Kidney epithelial cell (primary cell): ENCODE data around the gene GTPBP1. TPM values are rescaled to one million over a fixed set of nuclear protein-coding genes. Genes with fewer than 3 reads are reported as not detected.

Source experiments
- DNase-seq: peaks from one replicate; pipeline ENCODE4 v3.0.0-alpha.2; 2010; ENCODE audit warnings: low read depth
- H3K27me3 ChIP-seq: 2 replicates; pipeline ENCODE4 v1.6.0; 2011; ENCODE audit warnings: low read length; ENCODE audit not compliant: control insufficient read depth, insufficient read depth
- H3K36me3 ChIP-seq: 2 replicates; pipeline ENCODE4 v1.5.1; 2011; ENCODE audit warnings: low read length; ENCODE audit not compliant: control insufficient read depth, insufficient read depth
- H3K4me3 ChIP-seq: 2 replicates; pipeline ENCODE4 v1.5.1; 2011; ENCODE audit warnings: low read depth, mild to moderate bottlenecking, control low read depth, low read length
- total RNA-seq: library from RNA; depleted of rRNA; stranded (reverse); fragments of >200 nt; gene quantifications from 2 replicates; pipeline ENCODE4 v1.2.3, GENCODE V29; 2015
- TF ChIP-seq, protein P1 (sequence below): IDR thresholded peaks from 2 replicates; pipeline ENCODE4 v1.5.1; 2011; ENCODE audit warnings: mild to moderate bottlenecking, moderate library complexity, low read length, control low read depth, inconsistent platforms; ENCODE audit not compliant: insufficient read depth, poor library complexity, severe bottlenecking

GTPBP1 gene
- total RNA-seq, 1 donor from 2014 or later = 33.0 TPM

DNA sequence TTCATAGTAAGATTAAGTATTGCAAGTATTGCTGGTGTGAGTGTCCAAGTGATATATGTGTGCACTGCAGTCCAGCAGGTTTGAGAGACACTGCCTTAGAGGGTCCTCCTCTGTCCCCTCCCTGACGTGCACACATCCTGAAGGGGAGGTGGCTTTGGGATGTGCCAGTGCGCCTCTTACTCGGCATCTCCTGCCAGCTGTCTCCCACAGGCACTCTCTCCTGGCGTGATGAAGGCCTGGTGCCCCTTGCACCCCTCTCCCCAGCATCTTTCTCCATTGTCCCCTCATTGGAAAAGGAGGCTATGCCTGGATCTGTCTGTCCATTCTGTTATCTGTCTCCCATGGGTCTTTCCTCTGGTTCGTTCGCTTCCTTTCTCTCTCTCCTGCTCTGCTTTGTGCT is 24.2 kb downstream of the GTPBP1 start:
- Histone ChIP-seq H3K36me3 (peaks cover 9% of the 10 kb centered on the region), H3K27me3 (no peaks in the 10 kb centered on the region), H3K4me3 (no peak overlapping the region)
- DNase-seq = no peak
- TF ChIP-seq, protein P1, sequence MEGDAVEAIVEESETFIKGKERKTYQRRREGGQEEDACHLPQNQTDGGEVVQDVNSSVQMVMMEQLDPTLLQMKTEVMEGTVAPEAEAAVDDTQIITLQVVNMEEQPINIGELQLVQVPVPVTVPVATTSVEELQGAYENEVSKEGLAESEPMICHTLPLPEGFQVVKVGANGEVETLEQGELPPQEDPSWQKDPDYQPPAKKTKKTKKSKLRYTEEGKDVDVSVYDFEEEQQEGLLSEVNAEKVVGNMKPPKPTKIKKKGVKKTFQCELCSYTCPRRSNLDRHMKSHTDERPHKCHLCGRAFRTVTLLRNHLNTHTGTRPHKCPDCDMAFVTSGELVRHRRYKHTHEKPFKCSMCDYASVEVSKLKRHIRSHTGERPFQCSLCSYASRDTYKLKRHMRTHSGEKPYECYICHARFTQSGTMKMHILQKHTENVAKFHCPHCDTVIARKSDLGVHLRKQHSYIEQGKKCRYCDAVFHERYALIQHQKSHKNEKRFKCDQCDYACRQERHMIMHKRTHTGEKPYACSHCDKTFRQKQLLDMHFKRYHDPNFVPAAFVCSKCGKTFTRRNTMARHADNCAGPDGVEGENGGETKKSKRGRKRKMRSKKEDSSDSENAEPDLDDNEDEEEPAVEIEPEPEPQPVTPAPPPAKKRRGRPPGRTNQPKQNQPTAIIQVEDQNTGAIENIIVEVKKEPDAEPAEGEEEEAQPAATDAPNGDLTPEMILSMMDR = no peak

DNA sequence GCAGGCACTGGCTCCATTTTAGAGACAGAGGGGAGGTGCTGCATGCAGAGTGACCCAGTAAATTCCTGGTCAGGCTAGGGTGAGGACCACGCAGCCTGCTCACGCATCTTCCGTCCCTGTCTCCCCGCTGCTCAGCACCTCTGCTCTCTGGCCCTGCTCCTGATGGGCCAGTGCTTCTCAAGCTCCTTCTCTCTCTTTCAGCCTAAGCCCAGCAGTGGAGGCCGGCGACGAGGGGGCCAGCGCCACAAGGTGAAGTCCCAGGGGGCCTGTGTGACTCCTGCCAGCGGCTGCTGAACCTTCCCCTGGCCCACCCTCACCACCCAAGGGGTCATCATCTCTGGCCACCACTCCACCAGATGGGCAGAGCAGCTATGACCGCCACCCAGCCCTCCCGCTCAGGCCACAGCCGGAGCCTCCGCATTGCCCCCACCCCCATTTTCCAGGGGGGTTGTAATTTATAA is 24.7 kb downstream of the GTPBP1 start:
- H3K36me3 ChIP-seq = peaks cover 9% of the 10 kb centered on the region
- no peak for DNase-seq
- no peaks in the 10 kb centered on the region for H3K27me3 ChIP-seq
- TF ChIP-seq, protein P1 = no peak
- H3K4me3 ChIP-seq = no peak overlapping the region

DNA sequence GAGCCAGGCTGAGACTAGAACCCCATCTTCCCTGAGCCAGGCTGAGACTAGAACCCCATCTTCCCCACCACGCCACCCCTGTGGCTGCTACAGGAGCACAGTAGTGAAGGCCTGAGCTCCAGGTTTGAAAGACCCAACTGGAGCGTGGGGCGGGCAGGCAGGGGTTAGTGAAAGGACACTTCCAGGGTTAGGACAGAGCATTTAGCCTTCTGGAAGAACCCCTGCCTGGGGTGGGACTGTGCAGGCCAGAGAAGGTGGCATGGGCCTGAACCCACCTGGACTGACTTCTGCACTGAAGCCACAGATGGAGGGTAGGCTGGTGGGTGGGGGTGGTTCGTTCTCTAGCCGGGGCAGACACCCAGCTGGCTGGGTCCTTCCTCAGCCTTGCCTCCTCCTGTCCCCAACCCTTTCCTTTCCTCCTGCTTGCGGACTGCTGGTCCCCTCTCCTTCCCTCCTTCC is 26.0 kb downstream of the GTPBP1 start:
- Histone ChIP-seq H3K4me3 (no peak overlapping the region), H3K27me3 (no peaks in the 10 kb centered on the region), H3K36me3 (peaks cover 7% of the 10 kb centered on the region)
- no peak for DNase-seq
- TF ChIP-seq, protein P1 = no peak

DNA sequence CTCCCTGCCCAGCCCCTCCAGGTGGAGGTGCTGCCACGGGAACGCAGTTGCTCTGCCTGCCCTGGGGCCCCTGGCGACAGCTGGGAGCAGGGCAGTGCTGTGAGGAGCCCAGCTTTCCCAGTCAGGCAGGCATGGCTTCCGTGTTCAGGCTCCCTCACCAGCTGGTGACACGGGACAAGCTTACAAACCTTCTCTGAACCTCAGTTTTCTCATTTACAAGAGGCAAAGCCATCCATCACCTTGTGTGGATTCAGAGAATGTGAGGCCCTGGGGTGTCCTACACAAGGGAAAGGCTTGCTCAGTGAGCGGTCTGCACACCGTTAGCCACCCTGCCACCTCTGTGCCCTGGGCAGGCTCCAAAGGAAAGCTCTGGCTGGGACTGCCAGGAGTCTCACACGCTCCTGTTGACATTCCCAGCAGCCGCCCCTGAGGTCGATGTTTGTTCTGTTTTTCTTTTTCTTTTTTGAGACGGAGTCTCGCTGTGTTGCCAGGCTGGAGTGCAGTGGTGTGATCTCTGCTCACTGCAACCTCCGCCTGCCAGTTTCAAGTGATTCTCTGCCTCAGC is 26.6 kb downstream of the GTPBP1 start:
- no peaks in the 10 kb centered on the region for H3K27me3 ChIP-seq
- TF ChIP-seq, protein P1 = no peak
- H3K4me3 ChIP-seq = no peak overlapping the region
- no peak for DNase-seq
- H3K36me3 ChIP-seq = peaks cover 7% of the 10 kb centered on the region

DNA sequence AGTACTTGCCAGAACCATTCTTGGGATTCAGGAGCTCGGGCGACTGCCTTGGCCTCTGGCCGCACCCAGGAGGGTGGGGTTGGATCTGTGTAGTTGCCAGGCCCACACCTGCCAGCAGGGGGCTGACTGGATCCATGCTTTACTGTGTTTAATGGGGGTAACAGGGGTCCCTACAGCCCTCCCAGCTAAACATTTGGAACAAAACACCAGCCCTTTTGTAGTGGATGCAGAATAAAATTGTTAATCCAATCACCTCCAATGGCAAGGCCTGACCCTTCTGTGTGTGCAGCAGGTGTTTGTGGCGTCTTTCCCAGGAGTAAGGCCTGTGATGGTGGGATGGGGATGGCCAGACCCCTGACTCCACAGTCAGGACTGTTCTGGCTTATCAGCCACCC is 27.6 kb downstream of the GTPBP1 start:
- no peak for DNase-seq
- TF ChIP-seq, protein P1 = peak; percentile 83
- Histone ChIP-seq H3K27me3 (no peaks in the 10 kb centered on the region), H3K4me3 (no peak overlapping the region), H3K36me3 (peaks cover 7% of the 10 kb centered on the region)
